DMS153 (cell line): ENCODE measurements around the gene LRIG1.

Experiments
- DNase-seq: peaks from one replicate; lab custom pipeline; 2025; lab: John Stamatoyannopoulos, UW

LRIG1 gene

DNA sequence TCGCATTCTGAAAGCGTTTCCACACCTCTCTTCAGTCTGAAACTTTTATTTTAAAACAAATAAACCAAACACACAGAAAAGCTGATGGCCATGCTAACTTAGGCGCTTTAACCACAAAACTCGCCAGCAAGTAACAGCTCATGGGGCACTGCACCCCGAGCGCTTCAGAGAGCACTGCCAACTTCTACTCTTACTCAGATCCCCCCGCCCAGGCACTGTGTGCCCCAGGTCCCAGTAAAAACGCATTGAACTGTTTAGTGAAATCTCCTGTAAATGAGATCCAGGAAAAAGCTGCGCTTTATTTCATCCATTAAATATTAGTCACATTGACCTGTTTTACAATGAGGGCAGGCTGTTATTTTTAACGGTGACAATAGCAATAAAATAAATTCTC is 99.7 kb downstream of the LRIG1 start:
- DNase-seq, result no peak

DNA sequence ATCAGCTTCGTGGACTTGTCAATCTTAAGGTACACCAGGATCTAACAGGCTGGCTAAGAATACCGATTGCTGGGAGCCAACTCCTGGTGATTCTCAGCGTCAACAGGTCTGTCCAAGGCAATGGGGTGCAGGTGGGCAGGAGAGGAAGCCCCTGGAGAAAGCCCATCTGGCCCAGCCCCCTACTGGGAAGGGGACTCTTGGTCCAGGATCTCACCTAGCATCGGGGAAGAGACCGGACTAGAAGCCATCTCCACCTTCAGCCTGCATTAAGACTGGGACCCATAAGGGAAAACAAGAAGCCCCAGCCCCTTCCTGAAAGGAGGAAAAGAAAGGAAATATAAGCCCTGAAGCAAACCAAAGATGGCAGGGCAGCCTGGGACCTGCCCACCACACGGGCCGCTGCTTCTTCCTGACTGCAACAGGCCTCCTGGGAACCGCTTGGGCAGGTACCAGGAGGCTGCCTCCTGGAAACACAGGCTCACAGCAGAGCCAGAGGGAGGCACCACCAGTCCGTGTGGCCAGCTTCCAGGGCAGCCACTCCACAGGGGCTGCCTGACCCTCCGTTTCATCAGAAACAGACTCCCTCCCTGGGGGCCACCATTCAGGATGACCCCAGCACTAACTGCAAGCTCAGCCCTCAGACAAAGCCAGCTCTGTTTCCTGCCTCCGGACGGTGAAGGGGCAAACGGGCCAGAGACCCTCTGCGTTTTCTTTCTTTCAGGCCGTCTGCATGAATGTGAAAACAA is 100.2 kb downstream of the LRIG1 start:
- no peak for DNase-seq

DNA sequence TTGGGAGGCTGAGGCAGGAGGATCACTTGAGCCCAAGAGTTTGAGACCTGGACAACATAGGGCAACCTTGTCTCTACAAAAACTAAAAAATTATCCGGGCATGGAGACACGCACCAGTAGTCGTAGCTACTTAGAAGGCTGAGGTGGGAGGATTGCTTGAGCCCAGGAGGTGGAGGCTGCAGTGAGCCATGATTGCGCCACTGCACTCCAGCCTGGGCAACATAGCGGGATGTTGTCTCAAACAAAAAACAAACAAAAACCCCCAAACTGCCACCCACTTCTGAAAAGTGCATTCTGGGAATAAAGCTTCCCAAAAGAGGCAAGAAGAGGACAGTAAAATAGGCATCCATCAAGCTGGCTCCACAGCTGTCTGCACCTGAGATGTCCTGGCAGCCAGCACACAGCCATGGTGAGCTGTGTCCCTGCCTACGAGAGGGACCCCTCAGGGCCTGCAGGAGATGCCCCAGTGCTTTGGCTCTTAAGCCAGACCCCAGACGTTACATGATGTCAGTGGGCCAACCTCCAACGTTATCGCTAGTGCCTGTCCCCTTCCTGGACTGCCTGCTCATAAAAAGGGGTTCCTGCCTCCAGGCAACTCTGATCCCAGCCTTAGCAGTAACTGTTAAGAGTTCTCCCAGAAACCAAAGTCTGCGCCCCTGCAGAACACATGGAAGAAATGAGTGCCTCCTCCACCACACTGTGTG is 101.1 kb downstream of the LRIG1 start:
- no peak for DNase-seq

DNA sequence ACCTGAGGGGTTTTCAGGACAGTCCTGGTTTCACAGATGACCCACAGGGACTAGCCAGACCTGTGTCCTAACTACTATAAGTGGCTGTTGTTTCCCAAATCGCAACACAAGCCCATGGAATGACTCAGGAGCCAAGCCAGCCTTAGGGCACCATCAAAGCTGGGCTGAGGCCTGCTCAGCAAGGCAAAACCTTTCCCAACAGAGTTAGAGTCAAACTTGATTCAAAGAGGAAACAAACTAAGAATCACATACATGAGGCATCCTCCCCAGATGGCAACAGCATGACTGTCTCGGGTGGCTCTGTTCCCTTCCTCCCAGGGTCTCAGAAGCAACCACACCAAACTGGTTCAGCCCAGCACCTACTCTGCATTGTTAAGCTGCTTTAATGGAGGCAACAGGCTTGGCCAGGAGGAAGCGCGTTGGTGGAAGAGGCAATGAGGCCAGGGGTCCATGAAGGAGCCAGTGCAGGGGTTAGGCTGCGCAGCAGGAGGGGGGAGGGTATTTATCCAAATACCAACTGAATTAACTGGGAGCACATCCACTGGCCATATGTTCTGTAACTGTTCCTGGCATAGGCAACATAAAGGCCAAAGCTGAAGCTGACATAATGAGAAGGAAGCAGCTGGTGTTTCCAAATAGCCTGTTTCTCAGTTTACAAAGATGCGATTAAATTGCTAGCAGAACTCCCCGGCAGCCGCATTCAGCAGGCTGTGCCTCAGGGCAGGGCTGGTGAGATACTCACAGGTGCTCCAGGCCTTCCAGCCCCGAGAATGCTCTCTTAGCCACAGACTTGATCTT is 102.4 kb downstream of the LRIG1 start:
- DNase-seq, result no peak

DNA sequence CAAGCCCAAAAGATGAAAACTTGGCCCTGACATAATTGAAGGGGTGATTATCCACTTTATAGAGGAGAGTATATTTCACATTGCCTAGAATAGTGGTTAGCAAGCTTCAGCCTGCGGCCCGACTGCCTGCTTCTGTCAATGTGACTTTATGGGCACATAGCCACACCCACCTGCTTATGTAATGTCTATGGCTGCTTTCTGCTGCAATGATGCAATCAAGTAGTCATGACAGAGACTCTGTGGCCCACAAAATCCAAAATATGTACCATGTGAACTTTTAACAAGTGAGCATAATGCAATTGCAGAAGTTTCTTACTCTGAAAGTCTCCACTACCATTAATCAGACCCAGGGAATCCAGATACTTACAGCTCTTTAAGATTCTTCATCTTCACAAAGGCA is 103.1 kb downstream of the LRIG1 start:
- DNase-seq, result no peak

DNA sequence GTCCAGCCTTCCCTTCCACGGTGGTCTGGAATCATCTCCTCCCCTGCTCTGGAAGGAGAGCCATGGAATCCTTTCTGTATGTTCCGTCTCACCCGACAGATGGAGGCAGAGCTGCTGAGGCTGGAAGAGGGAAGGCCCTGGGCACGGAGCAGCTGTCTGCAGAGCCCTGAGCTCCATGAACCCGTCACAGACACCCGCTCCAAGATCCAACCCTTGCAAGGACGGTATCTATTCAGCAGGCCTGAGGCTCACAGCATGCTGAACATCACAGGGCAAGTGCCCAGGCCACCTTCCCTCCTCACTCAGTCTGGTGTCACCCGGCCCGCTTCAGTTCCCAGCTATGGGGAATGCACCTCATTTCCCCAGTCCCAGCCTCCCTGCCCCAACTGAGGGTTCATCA is 103.9 kb downstream of the LRIG1 start:
- DNase-seq, result no peak

DNA sequence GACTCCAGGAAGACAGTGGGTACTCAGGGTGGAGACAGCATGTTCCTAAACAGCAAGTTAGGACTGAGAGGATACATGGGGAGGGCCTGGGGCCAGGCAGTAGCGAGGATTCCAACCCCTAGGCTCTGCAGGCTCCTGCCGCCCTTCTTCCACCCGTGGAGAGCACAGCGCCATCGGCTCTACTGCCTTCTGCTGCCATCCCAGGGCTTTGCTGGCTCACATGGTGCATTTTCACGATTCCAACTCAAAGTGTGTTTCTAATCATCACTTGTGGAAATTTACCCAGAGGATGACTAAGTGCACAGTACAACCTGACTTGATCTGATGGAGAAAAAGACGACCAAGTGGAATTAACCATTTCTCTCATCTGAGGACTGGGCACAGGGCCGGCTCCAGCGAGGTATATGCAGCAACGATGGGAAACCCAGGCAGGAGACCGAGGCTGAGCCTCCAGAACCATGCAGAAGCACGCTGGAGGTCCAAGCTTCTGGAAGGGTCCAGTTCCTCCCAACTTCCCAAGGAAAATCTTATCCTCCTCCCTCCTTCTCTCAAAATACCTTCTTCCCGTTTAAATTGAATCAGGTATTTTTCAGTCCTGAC is 104.6 kb downstream of the LRIG1 start:
- no peak for DNase-seq

DNA sequence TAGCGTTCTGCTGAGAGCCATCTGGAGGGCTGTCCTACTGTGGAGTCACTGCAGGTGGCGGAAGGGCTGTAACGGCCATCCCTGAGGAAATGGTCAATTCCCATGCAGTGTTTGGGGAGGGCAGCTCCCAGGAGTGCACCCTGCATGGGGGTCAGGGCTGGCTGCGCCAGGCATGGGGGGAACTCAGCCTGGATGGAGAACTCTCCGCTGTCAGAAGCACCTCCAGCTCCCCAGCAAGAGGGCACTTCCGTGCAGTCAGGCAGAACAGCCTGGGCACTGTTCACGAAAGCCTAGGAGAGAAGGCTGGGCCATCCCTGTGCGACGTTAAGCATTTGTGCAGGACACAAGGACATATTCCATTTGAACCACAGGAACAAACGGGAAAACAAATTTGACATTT is 105.2 kb downstream of the LRIG1 start:
- no peak for DNase-seq

DNA sequence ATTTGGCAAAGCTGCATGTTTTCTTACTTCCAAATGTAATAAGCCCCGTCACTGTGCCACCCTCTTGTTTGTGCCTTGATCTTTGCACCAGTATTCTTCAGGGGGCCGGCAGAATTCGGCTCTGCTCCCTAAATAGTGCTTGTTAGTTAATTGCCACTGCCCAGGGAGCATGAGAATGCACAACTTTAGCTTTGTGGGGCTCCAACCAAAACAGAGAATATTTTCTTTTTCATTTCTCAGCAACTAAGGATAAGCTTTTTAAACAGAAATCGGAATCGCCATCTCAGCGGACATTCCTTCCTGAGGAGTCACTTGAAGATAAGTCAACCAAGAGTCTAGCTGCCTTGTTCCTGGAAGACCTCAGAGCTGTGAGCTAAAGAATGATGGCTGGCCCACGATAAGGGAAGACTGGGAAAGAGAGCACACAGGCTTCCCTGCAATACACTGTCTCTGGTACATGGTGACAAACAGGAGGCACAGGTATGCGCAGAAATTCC is 106.0 kb downstream of the LRIG1 start:
- no peak for DNase-seq

DNA sequence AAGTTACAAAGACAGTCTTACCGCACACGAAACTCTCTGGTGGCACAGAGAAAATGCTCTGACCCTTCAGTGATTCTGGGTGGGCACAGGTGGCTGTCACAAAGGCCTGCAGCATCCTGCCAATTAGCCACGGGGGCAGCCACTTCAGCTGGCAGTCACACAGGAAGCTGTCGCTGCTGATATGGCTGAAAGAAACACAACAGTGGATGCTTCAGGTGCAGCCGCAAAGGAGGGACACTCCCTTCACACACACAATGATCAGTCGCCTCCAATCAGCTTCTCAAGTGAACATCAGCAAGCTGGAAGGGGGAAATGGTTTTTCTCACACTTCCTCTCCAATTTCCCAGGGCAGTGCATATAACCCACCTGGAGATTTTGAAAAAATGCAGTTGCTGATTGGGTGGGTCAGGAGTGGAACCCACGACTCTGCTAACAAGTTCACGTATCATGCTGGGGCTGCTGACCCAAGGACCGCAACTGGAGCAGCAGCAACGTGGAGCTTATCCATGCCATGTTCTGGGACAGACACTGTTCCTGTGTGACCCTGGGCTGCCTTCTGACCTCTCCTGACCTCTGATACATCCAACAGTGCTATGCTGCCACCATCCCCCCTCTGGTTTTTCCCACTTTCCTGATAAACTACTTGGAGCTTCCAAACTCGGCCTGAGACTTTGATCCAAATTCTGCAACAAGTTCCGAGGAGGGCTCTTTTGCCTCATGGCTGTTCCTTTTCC is 106.6 kb downstream of the LRIG1 start:
- peak; percentile 17 for DNase-seq

DNA sequence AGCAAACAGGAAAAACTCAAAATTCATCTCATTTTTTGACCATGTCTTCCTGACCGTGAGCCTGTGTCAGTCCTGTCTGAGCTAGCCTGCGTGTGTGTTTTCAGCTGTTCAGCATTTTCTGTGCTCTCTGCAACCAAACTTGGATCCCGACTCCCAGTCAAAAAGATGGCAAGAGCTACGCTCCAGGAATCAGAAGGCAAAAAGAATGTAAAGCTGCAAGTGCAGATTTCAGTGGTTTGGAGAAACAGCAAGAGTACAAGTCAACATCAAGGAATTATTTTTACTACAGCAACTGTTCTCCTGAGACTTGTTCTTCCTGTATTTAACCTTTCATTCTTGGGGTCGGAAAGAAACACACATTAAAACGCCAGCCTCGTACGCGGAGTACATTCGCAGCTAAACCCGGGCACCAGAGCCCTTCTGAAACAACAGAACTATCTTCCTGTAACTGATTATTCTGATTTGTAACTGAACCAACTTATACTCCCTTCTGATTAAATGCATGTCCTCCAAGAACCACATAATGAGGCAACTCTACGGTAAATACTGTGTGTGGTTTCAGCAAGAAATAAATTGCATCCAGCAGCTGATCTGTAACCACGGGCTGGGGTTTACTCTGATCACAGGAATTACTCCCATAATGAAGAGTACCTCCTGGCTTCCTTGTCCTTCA is 107.4 kb downstream of the LRIG1 start:
- no peak for DNase-seq

DNA sequence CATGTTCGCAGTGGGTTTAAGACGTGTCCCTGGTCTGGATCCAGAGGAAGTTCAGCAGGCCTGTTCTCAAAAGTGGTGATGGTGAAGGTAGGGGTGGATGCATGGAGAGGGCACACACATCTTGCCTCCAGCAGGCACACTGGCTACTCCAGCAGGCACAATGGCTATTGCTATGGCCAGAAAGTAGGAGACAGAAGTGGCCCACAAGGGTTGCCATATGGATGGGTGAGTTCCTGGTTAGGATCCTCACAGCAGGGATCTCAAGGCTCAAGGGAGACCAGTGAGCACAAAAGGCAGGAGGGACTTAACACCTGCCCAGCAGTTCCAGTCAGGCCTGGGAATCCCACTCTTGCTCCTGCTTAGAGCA is 107.9 kb downstream of the LRIG1 start:
- DNase-seq, result no peak

DNA sequence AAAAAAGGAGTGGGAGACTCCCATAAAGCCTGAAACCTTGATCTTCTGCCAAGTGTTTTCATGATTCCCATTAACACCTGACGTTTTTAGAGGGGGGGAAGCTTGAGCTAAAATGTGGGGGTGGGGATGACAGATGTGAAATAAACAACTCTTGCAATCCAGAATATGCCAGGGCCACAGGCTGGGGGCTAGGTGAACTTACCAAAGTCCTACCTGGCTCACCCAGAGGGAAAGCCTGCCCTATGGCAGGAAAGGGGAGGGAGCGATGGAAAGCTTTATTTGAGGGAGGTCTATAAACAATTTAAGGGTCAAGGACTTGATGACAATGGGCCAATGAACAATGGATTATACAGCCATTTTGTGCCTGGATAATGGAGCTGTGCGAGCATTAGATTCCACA is 108.3 kb downstream of the LRIG1 start:
- DNase-seq, result no peak

DNA sequence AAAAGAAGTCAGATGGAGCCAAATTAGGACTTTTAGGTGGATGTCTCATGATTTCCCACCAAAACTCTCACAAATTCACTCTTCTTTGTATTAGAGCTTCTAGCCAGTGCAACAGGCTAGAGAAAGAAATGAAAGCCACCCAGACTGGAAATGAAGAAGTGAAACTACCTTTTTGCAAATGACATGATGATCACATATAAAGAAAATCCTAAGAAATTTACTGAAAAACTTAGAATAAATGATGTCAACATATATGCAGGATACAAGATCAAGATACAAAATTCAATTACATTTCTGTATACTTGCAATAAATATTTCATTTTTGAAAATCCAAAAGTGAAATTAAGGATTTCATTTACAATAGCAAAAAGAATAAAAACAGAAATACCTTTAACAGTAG is 110.8 kb downstream of the LRIG1 start:
- no peak for DNase-seq

DNA sequence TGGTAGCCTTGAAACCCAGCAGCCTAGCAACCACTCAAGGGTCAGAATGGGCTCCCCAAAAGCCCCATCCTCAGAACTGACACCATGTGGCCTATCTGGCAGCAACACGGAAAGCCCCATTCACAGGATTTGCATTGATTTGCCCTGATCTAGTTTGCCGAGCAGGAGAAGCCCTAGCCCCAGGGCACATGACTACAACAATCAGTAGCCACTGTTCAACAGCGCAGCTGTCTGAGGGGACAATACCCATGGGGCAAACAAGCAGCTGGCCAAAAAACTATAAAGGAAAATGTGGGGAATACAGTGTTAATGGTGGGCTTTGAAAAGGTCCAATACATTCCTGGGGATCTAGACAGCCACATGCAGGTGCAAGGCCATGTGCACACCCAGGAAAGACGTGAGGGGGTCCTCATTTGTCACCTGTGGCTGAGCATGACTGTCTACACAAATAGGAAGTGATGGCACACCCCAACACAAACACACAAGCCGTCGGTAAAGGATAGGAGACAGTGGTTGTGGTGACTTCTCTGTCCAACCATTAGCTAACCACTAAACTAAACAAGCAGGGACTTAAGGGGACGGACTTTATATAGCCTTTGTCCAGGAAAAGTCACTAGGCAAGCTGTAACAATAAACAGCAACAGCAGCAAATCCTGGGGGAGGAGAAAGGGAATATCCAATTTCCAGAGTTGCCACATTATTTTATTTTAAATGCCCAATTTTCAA is 113.7 kb downstream of the LRIG1 start:
- no peak for DNase-seq

DNA sequence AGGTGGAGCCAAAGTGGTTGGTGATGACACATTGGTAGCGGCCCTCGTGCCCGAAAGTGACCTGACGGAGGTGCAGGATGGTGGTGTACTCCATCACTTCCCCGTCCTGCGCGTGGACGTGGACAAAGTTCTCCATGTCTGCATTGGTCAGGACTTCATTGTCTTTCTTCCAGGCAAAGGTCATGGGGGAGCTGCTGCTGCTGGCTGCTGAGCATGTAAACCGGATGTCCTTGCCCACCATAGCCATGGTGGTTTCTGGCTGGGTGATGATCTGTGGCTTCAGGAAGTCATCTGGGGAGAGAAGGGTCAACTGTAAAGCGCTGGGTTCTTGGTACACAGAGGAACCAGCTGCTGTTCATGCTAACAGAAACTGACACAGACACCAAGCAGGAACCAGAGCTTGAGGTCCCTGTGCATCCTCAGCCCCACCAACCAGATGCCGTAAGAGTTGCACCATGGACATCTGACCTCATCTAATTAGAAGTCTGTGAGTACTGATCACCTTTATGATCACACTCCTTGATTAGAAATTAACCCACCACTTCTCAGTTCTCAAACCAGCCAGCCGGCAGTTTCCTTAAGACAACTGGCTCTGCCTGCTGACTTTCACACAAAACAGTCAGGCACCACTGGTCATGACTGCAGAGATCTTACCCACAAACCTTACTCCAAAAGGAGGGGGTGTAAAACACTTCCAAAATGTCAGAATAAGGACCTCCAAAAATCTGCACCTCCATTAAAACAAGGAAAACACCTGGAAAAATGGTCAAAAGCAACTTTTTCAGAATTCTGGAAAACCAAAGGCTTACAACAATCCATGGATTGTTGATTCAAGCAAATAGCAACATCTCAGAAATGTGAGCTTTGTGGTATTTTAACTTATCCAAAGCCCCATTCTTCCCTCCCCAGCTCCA is 114.6 kb downstream of the LRIG1 start:
- DNase-seq, result no peak

DNA sequence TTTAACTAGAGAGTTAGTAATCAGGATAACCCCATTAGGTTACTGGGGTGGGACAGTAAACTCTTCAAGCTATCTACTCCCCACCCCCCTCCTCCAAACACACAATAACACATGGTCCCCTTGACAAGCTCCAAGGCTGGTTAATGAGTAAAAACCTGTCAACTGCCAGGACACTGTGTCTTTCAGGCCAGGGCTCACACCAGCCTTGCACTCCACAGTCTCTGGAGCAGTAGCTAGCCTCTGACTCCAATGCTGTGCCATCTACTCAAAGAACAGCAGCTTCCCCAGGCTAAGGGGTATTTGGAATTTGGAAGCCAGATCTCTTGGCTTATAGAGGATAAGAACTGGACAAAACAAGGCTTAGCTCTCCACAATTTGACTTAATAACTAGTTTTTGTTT is 115.8 kb downstream of the LRIG1 start:
- DNase-seq, result no peak

DNA sequence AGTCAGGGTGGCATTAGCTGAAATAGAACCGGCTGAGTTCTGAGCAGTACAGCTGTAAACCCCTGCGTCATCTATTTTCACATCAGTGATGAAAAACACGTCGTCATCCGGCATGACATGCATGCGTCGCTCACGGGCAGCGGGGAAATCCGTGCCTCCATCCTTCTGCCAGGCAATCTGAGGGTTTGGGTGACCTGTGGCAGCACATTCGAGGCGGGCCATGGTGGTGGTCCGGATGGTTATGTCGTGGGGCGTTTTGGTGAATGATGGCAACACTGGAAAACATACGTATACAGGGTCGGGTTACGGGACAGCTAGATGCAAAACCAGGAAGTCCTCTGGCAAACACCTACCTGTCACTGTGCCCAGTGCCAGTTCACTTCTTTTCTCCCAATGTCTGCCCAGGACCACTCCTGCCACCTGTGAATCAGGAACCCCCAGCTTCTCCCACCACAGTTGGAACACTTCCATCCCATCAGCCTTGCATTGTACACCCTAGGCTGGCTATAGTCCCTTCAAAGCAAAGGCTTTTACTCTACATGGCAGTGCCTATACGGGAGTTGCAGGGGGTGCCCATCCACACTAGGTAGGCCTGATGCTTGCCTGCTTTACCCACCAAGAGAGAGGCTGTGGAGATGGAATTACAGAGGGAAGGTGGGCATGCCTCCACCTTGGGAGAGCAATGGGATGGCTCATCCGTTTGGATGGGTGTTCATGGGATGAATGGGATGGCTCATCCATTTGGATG is 116.7 kb downstream of the LRIG1 start:
- DNase-seq, result no peak

DNA sequence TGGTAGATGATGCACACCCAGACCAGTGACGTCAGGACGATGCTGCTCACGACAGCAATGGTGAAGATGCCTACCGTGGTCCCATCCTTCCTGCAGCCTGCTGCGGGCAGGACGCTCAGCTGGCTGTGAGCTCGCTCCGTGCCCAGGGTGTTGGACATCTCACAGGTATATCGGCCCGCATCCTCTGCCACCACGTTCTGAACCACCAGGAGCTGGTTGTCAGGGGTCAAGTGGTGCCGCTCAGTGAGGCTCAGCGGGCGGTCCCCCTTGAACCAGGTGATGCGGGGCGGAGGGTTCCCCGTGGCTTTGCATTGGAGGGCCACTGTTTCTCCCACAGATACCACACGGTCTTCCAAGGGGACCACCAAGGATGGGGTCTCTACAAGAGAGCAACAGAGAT is 117.8 kb downstream of the LRIG1 start:
- DNase-seq, result no peak
